Measurements from ENCODE around the gene ATRNL1.

GRCh38 chr10:115711306-115711705 lies 618.1 kb downstream of the ATRNL1 start:
- TF ChIP-seq CTCF (conservative IDR thresholded peaks at IDR 0.05; ENCODE audit: low read length) (no peak), EZH2phosphoT487 (IDR thresholded peaks at IDR 0.05; ENCODE audit: borderline replicate concordance, low read depth, low read length) (no peak)
